ENCODE results near the gene PKD1L1.

Gene PKD1L1

DNA sequence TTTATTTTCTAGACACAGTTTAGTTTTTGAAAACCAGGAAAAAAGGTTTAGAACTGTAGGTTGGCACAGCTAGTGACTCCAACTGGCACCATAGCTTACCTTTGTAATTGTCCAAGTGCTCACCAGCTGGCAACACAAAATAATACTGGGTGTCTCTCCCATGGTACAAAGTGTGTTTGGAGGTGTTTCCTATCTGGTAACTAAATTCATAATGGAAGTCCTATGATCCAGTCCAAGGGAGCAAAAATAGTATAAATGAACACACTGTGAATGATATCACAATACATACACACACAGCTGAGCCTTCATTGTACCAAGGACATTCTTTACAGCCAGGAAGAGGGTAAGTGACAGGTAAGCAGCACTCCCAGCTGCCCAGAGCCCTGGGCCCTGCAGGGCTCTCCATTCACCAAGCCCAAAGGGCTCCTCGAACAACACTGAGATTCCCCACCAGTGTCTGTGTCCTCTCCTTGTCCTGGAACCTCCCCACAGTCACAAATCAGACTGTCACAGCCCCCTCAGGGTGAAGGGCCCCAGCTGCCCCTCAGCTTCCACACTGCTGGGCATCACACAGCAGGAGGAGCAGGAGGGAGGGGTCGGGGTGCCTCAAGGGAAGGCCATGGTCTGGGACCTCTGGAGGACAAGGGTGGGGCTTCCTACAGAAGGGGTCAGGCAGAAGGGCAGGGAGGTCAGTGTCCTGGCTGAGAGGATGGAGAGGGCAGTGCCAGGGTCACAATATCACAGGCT lies 72.1 kb downstream of the PKD1L1 start:
- no peak for DNase-seq (ENCODE audit: low spot score)

DNA sequence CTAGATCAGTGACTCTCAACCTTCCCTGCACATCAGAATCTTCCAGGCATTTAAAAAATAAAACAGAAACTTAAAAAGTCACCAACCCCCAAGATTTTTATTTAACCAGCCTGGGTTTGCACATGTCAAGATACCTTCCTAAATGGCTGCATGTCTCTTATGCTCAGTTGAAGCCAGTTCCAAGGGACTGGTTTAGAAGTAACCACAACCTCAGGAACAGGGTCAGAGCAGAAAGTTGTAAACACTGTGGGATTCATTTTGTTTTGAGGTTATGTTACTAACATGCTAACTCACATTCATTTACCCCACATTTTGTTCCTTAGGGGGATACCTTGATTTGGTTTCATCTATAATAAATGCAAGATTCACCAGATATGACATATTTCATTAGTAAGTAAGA lies 72.9 kb downstream of the PKD1L1 start:
- DNase-seq (ENCODE audit: low spot score) = no peak

DNA sequence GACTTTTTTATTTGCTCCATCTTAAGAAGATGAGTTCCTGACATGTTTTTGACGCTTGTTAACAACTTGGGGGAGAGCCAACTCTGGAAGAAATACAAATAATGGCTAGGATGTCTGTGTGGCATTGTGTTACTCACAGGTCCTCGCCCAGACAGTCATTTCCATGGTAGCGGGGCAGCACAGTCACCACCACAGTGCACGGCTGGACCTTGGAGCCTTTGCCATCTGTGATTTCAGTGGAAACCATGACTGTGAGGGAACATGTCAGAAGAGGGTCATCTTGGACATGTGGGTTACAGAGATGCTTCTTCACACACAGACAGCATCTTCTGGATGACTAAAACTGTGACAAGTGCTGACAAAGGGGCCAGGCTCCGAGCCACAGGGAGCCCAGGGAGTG lies 74.5 kb downstream of the PKD1L1 start:
- no peak for DNase-seq (ENCODE audit: low spot score)

DNA sequence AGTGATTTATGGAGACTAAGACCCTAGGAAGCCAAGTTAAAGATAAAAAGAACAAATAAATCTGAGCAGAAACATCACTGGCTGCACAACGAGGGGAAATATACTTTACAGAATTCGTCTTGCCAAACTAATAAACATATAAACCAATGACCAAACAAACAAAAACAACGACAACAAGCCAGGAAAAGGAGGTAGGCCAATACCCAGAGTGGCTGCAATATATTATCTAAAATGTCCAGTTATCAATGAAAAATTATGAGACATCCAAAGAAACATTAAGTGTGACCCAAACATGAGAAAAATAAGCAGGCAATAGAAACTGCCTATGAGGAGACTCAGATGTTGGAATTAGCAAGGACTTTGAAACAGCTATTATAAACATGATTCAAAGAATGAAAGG lies 81.0 kb downstream of the PKD1L1 start:
- no peak for DNase-seq (ENCODE audit: low spot score)

DNA sequence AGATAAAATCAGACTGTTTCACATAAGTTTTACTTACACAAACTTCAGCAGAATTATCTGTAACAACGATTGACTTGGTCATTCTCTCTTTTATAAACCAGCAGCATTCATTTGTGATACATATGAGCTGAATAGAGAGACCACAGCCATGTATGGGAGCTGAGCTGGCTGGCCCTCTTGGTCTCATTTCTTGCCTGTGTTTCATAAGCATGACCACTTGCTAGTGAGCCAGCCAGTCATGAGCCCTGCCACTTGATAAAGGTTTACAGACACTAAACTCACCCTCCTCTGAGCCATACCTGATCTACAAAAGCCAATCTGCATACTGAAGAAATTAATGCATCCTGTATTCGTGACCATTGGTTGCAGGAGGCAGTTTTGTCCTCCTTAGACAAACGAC lies 82.1 kb downstream of the PKD1L1 start:
- DNase-seq (ENCODE audit: low spot score) = no peak

DNA sequence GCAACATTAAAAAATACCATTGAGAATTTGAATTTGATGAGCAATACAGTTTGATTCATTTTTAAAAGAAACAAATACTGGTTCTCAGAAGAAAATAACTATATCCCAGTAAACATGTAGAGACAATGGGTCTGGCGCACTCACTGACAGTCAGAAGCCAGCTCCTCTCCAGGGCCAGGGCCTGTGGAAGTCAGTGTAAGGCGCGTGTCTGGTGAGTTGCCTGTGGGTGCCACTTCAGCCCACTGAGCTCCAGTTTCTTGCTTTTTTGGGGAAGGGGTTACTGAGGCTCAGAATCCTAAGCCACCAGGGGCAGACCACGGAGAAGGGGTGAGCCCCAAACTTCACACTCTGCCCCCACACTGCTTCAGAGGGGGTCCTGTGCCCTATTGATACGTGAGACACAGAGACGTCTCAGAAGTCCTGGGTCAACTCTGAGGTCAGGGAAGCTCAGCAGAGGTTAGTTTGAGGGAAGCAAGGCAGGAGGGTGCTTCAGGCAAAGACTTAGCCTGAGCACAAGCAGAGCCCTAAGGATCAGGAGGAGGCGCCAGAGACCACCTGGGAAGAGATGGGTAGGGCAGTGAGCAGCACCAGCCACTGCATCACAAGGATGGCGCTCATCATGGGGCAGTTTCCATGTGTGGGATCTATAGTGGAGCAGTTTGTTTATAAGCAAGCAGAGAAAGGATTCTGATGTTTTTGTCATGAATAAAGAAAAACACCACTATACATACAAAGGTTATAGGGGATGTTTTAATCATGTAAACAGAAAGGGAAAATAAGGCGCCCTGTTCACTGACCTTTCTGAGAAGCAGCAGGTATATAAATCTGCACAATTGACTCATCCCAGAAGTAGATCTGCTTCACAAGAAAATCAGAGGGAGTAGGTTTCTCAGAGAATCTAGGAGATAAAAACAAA lies 95.7 kb downstream of the PKD1L1 start:
- no peak for DNase-seq (ENCODE audit: low spot score)

DNA sequence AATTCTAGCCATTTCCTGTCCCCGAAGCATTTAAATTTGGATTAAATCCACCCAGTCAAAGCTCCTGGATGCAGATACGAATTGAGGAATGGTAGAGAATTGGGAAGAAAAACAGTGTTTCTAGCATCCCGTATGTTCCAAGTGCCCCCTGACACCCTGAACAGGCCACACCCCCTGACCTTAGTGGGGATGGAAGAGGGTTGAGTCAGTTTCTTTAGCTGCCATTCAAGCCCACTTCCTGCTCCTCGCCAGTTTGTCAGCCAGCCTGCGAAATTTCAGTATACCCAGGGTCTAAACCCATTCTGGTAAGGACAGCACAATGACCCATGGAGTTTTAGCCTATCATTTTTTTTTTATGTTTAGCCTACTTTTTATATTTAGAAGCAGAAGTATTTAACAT lies 101.1 kb downstream of the PKD1L1 start:
- no peak for DNase-seq (ENCODE audit: low spot score)

DNA sequence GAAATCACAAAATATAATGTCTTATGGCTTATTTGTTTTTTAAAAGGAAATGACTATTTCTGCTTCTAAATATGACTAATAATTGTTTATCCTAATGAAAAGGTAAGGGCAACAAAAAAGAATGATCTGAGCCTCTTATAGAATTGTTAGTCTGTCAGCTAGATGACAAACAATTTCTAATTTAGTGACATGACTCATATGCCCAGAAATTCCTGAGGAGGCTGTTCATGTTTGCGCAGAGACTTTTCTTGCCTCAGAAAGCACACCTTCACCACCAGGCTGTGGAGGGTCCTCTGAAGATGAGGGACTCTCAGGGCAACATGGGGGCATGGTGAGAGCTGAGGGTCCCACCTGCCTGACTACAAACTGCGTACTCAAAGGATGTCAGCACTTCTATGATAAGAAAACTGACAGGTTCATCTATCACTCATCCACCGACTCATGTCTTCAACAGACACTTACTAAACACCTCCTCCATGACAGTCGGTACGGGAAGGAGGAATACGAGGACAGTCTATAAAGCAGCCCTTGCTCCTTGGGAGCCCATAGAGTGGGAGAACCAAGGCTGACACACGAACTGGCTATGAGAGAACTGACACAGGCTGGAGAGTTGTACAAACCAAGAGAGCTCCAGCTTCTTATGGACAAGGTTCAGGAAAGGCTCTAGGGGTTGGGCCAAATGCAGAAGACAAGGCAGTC lies 102.0 kb downstream of the PKD1L1 start:
- DNase-seq (ENCODE audit: low spot score) = no peak

DNA sequence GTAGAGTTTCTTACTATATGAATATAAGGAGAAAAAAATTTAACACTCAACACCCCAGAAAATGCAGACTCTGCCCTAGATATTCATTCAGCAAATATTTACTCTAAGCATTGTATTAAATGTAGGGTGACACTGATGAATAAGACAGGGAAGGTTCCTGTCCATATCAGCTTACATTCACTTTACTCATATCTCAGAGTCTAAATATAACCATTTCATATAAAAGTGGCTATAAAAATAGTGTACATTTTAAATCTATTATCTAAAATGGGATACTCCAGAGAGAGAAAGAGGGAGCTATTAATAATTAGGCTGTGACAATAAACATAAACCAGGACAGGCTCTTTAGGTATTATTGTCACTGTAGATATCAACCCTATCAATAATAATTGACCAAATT lies 104.0 kb downstream of the PKD1L1 start:
- DNase-seq (ENCODE audit: low spot score) = no peak

DNA sequence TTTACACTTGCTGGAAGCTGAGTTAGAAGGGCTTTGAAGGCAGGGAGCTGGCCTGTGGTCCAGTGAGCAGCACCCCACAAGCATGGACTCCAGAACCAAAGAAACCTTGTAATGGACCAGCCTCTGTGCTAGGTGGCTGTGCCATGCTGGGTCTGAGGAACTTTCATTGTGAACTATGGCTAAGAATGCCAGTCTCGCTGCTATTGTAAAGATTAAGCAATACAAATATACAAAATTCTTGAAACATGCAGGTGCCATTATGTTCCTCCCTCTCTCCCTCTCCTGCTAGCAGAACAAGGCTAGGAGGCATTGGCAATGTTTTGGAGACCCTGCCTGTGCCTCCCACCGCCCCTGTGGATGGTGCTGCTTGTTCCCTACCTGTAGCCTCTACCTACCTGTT lies 105.0 kb downstream of the PKD1L1 start:
- DNase-seq (ENCODE audit: low spot score) = no peak

DNA sequence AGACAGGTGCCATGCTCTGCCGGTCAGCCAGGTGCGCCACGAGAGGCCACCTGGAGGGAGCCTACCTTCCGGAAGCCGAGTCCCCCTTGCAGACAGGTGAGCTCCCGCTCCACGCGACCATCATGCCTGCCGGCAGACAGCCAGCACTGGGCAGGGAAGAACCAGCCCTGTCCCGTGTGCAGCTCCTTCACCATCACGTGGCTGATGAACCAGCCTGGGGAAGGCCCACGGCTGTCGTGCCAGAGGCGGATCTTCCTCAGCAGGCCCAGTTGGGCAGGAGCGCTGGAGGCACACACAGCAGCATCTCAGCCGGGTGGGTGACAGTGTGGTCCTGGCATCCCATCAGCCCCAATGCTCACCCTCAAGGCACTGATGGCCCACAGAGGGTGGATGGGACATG lies 108.9 kb downstream of the PKD1L1 start:
- DNase-seq (ENCODE audit: low spot score) = no peak

DNA sequence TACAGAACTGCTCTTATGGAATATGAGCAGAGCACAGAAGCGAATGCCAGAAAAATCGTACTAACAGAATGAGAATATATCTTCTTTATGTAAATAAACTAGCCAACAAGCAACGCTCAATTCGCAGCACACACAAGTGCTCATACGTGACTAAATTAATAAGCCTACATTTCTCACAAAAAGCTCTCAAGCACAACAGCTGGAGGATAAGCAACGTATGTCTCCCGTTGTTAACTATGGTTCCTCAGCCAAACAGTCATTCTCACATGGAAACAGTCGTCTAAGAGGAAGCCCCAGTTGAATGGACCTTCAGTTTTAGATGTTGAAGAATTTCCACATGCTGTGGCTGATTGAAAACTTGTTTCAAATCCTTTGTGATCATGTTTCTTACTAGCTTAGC lies 110.4 kb downstream of the PKD1L1 start:
- DNase-seq (ENCODE audit: low spot score) = no peak

DNA sequence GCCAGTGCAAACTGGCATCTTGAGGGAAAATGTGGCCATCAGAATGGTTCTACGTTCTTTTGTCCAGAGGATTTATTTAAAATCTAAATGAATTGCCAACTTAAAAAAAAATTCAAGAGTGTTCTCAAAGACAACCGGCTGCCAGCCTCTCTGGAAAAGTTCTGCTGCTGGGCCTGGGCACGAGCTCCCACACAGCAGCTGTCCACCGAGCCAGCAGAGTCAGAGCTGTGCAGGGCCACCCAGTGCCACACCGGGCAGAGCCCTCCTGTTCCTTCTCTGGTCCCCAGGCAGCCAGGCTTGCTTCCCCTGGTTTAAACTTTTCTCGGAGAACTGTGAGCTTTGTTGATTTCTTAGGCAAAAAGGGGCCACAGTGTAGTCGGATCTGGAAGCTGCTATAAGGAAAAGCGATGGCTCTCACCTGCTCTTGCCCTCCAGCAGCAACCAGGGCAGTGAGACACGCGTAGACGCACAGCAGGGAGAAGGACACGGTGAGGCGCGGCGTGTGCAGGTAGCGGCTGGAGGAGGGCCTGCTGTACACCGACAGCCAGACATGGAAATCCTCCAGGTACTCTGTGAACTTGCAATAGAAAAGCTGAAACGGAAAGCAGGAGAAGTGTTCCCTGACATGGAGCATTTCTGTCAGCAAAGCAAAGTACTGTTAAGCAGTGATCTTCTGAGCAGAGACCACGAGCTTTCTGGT lies 111.6 kb downstream of the PKD1L1 start:
- no peak for DNase-seq (ENCODE audit: low spot score)

DNA sequence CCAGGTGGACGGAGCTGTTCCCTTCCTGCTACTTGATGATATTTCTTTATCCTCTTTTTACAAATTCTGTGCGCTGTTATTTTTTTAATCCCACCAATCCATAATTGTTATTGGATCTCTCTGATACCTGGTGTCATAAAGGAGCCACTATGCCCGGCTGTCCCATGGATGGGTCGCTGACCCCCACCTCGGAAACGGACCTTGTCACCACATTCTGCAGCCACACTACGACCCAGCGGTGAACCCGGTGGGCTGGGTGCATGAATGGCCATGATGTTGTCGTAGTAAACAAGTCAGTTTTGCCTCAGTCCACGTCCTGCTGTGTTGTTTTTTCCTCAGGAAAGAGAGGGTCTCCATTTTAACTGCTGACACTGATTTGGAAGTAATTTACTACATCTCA lies 112.2 kb downstream of the PKD1L1 start:
- no peak for DNase-seq (ENCODE audit: low spot score)

DNA sequence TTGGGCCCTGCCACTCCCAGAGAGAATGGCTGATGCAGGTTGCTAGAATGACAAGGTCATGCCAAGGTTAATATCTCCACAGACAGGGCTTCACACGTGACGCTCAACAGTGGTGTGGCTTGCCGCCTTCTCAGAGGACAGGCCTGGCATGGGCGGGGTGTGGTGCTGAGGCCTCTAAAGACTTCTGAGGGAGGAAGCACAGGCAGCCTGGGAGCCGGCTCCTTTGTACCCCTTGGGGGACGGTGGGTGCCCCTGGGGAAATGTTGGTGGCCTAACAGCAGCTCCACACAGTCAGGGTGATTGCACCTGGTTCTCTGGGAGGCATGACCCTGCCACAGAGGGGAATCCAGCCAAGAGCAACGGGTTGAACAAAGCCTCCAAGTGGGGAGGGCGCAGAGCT lies 115.1 kb downstream of the PKD1L1 start:
- peak; percentile 44 for DNase-seq (ENCODE audit: low spot score)

DNA sequence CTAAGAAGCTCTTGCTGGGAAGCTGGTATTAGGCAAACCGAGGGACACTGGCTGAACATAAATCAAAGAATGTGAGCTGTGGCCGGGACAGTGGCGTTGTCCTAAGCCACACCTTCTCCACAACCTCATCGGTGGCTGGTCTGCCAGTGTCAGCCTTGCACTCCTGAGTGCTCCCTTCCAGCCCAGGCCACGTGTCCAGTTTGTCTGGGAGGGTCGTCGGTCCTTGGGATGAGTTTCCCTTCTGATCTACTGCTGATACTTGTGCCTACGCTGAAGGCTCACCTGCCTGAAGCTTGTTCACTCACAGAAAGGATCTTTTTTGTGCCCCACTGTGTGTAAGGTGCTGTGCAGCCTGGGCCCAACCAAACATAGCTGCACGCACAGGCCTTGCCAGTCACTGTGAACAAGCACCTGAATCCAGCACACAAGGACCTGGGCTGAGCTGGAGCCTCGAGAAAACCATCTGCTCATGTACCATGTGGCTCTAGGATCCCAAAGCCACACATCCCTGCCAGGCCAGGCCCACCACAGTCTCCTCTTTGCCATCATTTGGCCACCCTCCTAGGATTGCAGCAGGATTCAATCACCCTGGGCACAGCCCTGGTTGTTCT lies 116.1 kb downstream of the PKD1L1 start:
- no peak for DNase-seq (ENCODE audit: low spot score)

DNA sequence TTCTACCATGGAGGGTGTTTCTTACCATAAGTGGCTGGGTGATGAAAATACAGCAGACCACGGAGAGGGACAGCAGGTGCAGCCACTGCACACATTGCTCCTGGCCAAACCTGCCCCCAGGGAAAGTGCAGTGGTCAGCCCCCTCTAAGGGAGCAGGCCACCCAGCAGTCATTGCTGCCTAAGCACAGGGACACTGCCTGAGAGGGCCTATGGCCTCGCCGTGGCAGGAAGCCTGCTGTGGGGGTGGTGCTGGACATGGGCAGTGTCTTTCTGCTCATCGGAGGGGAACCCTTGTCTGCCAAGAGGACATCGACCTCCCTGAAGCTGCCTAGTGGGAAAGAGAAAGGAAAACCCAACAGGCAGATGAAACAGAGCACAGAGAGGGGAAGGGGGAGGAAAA lies 118.3 kb downstream of the PKD1L1 start:
- DNase-seq (ENCODE audit: low spot score) = no peak

DNA sequence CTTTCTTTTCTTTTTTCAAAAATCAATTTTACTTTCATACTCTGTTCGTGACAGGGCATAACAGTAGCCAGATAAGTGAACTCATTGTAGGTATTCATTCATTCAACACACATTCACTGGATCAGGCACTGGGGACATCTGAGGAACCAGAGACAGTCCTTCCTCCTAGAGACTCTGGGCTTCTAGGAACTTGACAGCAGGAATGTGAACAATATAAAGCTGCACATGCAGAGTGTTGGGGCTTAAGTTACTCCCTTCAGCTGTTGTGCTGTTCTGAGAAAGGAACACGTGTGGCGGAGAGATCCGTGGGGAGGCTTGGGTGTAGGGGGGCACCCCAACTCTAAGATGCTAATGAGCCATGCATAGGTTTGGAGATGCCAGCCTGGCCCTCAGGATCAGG lies 120.4 kb downstream of the PKD1L1 start:
- DNase-seq (ENCODE audit: low spot score) = no peak

DNA sequence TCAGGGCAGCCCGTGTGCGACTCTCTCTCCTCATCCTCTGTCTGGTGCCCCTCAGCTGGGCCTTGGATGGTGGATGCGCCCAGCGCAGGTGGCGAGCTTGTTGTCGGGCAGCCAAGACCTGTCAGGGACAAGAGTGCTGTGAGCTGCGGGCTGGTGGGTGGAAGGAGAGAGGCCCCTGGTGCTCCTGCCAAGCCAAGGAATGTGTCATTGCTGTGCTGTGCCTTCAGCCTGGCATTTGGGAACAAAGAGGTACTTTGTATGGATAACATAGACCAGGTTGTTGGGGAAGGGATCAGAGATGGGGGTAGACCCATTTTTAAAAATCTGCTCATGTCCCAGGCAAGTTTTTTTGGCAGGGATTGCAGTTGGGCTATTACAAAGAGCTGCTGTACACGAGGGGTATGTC lies 120.9 kb downstream of the PKD1L1 start:
- DNase-seq (ENCODE audit: low spot score) = no peak

DNA sequence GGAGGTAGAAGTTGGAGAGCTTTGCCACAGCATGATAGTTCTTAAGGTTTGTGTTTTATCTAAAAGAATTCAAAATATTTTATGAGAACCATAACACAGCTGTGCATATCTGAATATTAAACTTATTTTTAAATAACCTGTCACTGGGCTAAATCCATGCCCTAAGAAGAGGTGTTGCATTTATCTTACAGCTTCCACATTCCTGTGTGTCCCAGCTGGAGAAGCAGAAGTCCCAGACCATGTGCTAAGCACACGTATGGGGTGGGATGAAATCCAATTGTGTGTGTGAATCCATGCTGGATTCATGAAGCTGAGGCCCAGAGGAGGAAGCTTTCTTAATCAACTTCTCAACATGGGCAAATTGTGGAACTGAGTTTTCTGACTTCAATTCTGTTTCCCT lies 121.5 kb downstream of the PKD1L1 start:
- DNase-seq (ENCODE audit: low spot score) = no peak

DNA sequence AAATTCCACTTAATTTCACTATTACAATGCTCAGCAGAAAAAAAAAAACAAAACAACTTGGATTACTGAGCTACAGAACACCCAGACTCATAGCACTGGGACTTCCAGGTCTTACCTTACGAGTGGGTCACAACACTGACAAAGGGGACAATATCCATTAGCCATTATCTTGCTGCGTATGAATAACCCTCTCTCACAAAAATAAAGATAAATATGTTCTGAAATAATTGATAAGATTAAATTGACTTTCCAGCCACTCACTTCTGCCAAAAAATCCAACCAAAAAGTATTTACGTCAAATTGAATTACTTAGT lies 128.7 kb downstream of the PKD1L1 start:
- DNase-seq (ENCODE audit: low spot score) = no peak

Measured in NAMALWA (cell line).